T-helper 1 cell treated with Interleukin-12 subunit alpha and Interleukin-12 subunit beta and Interleukin-4 antibody, amounts not matched to agents 30 μg/mL and 1 μg/mL, for 36 hours (primary cell): ENCODE data around the gene PTPRT.

Source experiments
- H3K27ac Mint-ChIP-seq: one replicate; pipeline ENCODE4 v1.8.0; 2021; ENCODE audit warnings: mild to moderate bottlenecking, mixed read lengths
- H3K27me3 Mint-ChIP-seq: one replicate; pipeline ENCODE4 v1.8.0; 2021; ENCODE audit warnings: low read depth, mixed read lengths
- H3K36me3 Mint-ChIP-seq: one replicate; pipeline ENCODE4 v1.8.0; 2021; ENCODE audit warnings: low read depth, mixed read lengths
- H3K4me1 Mint-ChIP-seq: one replicate; pipeline ENCODE4 v1.8.0; 2021; ENCODE audit warnings: low read depth, mixed read lengths
- H3K4me3 Mint-ChIP-seq: one replicate; pipeline ENCODE4 v1.8.0; 2021; ENCODE audit warnings: mild to moderate bottlenecking, moderate library complexity, mixed read lengths
- H3K9me3 Mint-ChIP-seq: one replicate; pipeline ENCODE4 v1.8.0; 2021; ENCODE audit warnings: mixed read lengths

The PTPRT gene

GRCh38 chr20:42461965-42462593 is 727.6 kb downstream of the PTPRT start:
- H3K9me3 Mint-ChIP-seq, result no peaks in the 10 kb centered on the region
- H3K27ac Mint-ChIP-seq, result no peak overlapping the region
- no peak overlapping the region for H3K4me3 Mint-ChIP-seq
- no peaks in the 10 kb centered on the region for H3K36me3 Mint-ChIP-seq
- H3K27me3 Mint-ChIP-seq, result no peaks in the 10 kb centered on the region
- no peaks in the 10 kb centered on the region for H3K4me1 Mint-ChIP-seq

GRCh38 chr20:42461291-42461690 is 728.4 kb downstream of the PTPRT start:
- no peaks in the 10 kb centered on the region for H3K36me3 Mint-ChIP-seq
- no peaks in the 10 kb centered on the region for H3K27me3 Mint-ChIP-seq
- no peaks in the 10 kb centered on the region for H3K9me3 Mint-ChIP-seq
- H3K4me3 Mint-ChIP-seq, result no peak overlapping the region
- H3K27ac Mint-ChIP-seq, result no peak overlapping the region
- no peaks in the 10 kb centered on the region for H3K4me1 Mint-ChIP-seq

- Mint-ChIP-seq H3K36me3 (no peaks in the 10 kb centered on the region), H3K27ac (no peak overlapping the region), H3K4me3 (no peak overlapping the region), H3K9me3 (no peaks in the 10 kb centered on the region), H3K4me1 (no peaks in the 10 kb centered on the region), H3K27me3 (no peaks in the 10 kb centered on the region)
Observed at GRCh38 chr20:42447270-42447669, 742.4 kb downstream of the PTPRT start.

GRCh38 chr20:42444799-42445198 is 744.9 kb downstream of the PTPRT start:
- Mint-ChIP-seq H3K27me3 (no peaks in the 10 kb centered on the region), H3K27ac (no peak overlapping the region)

GRCh38 chr20:42443200-42443599 is 746.5 kb downstream of the PTPRT start:
- no peaks in the 10 kb centered on the region for H3K9me3 Mint-ChIP-seq
- no peaks in the 10 kb centered on the region for H3K27me3 Mint-ChIP-seq
- no peak overlapping the region for H3K4me3 Mint-ChIP-seq

More at GRCh38 chr20:42444799-42445198, 744.9 kb downstream of the PTPRT start:
- Mint-ChIP-seq H3K4me3 (no peak overlapping the region), H3K4me1 (no peaks in the 10 kb centered on the region), H3K36me3 (no peaks in the 10 kb centered on the region), H3K9me3 (no peaks in the 10 kb centered on the region)

GRCh38 chr20:42442716-42443115 is 747.0 kb downstream of the PTPRT start:
- no peaks in the 10 kb centered on the region for H3K9me3 Mint-ChIP-seq
- no peaks in the 10 kb centered on the region for H3K36me3 Mint-ChIP-seq
- no peak overlapping the region for H3K4me3 Mint-ChIP-seq
- no peaks in the 10 kb centered on the region for H3K4me1 Mint-ChIP-seq
- no peak overlapping the region for H3K27ac Mint-ChIP-seq
- H3K27me3 Mint-ChIP-seq, result no peaks in the 10 kb centered on the region

More at GRCh38 chr20:42443200-42443599, 746.5 kb downstream of the PTPRT start:
- H3K36me3 Mint-ChIP-seq, result no peaks in the 10 kb centered on the region
- H3K4me1 Mint-ChIP-seq, result no peaks in the 10 kb centered on the region
- no peak overlapping the region for H3K27ac Mint-ChIP-seq

GRCh38 chr20:42441864-42442331 is 747.8 kb downstream of the PTPRT start:
- Mint-ChIP-seq H3K9me3 (no peaks in the 10 kb centered on the region), H3K4me1 (no peaks in the 10 kb centered on the region), H3K4me3 (no peak overlapping the region), H3K27ac (no peak overlapping the region), H3K27me3 (no peaks in the 10 kb centered on the region), H3K36me3 (no peaks in the 10 kb centered on the region)

- no peak overlapping the region for H3K4me3 Mint-ChIP-seq
- no peaks in the 10 kb centered on the region for H3K27me3 Mint-ChIP-seq
- H3K4me1 Mint-ChIP-seq, result no peaks in the 10 kb centered on the region
- no peak overlapping the region for H3K27ac Mint-ChIP-seq
- H3K36me3 Mint-ChIP-seq, result no peaks in the 10 kb centered on the region
- H3K9me3 Mint-ChIP-seq, result no peaks in the 10 kb centered on the region
Observed at GRCh38 chr20:42441196-42441863, 748.4 kb downstream of the PTPRT start.

- no peaks in the 10 kb centered on the region for H3K4me1 Mint-ChIP-seq
- H3K36me3 Mint-ChIP-seq, result no peaks in the 10 kb centered on the region
- H3K4me3 Mint-ChIP-seq, result no peak overlapping the region
- no peaks in the 10 kb centered on the region for H3K9me3 Mint-ChIP-seq
- no peaks in the 10 kb centered on the region for H3K27me3 Mint-ChIP-seq
- H3K27ac Mint-ChIP-seq, result no peak overlapping the region
Observed at GRCh38 chr20:42435230-42435629, 754.5 kb downstream of the PTPRT start.

- Mint-ChIP-seq H3K4me3 (no peak overlapping the region), H3K36me3 (no peaks in the 10 kb centered on the region), H3K27me3 (no peaks in the 10 kb centered on the region), H3K27ac (no peak overlapping the region), H3K9me3 (peaks cover 4% of the 10 kb centered on the region), H3K4me1 (no peaks in the 10 kb centered on the region)
Observed at GRCh38 chr20:42432496-42433334, 757.0 kb downstream of the PTPRT start.

- H3K36me3 Mint-ChIP-seq, result no peaks in the 10 kb centered on the region
- H3K27ac Mint-ChIP-seq, result no peak overlapping the region
- no peaks in the 10 kb centered on the region for H3K27me3 Mint-ChIP-seq
- H3K4me3 Mint-ChIP-seq, result no peak overlapping the region
- no peaks in the 10 kb centered on the region for H3K4me1 Mint-ChIP-seq
- peaks cover 6% of the 10 kb centered on the region for H3K9me3 Mint-ChIP-seq
Observed at GRCh38 chr20:42430598-42430997, 759.1 kb downstream of the PTPRT start.

- no peak overlapping the region for H3K4me3 Mint-ChIP-seq
- no peaks in the 10 kb centered on the region for H3K36me3 Mint-ChIP-seq
- peaks cover 8% of the 10 kb centered on the region for H3K9me3 Mint-ChIP-seq
- no peaks in the 10 kb centered on the region for H3K27me3 Mint-ChIP-seq
- H3K4me1 Mint-ChIP-seq, result no peaks in the 10 kb centered on the region
- H3K27ac Mint-ChIP-seq, result no peak overlapping the region
Observed at GRCh38 chr20:42429761-42430458, 759.8 kb downstream of the PTPRT start.

- H3K9me3 Mint-ChIP-seq, result no peaks in the 10 kb centered on the region
- H3K4me3 Mint-ChIP-seq, result no peak overlapping the region
- no peaks in the 10 kb centered on the region for H3K36me3 Mint-ChIP-seq
- no peak overlapping the region for H3K27ac Mint-ChIP-seq
- H3K27me3 Mint-ChIP-seq, result no peaks in the 10 kb centered on the region
- H3K4me1 Mint-ChIP-seq, result no peaks in the 10 kb centered on the region
Observed at GRCh38 chr20:42419814-42420532, 769.7 kb downstream of the PTPRT start.

- no peak overlapping the region for H3K4me3 Mint-ChIP-seq
- no peaks in the 10 kb centered on the region for H3K9me3 Mint-ChIP-seq
- no peak overlapping the region for H3K27ac Mint-ChIP-seq
- no peaks in the 10 kb centered on the region for H3K27me3 Mint-ChIP-seq
- H3K36me3 Mint-ChIP-seq, result no peaks in the 10 kb centered on the region
- no peaks in the 10 kb centered on the region for H3K4me1 Mint-ChIP-seq
Observed at GRCh38 chr20:42406826-42407225, 782.9 kb downstream of the PTPRT start.
